Measurements from ENCODE around the gene PFDN4.

DNA sequence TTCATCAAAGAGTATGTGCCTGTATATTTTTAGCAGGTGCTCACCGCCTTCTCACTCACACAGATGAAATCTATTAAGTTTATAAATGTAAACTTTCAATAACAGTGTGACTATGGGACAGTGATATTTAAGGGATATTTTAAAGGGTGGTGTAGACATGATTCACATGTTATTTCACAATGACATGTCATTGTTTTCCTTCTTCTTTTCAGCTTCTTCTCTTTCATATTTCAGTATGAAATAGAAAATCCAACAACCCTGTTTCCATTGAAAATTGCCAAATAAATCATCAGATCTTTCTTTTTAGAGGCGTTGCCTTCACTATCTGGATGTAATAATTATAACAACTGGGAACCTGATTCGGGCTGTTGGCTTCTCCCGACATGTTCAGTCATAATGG, 54.8 kb downstream of the PFDN4 start:
- TF ChIP-seq, protein P1, sequence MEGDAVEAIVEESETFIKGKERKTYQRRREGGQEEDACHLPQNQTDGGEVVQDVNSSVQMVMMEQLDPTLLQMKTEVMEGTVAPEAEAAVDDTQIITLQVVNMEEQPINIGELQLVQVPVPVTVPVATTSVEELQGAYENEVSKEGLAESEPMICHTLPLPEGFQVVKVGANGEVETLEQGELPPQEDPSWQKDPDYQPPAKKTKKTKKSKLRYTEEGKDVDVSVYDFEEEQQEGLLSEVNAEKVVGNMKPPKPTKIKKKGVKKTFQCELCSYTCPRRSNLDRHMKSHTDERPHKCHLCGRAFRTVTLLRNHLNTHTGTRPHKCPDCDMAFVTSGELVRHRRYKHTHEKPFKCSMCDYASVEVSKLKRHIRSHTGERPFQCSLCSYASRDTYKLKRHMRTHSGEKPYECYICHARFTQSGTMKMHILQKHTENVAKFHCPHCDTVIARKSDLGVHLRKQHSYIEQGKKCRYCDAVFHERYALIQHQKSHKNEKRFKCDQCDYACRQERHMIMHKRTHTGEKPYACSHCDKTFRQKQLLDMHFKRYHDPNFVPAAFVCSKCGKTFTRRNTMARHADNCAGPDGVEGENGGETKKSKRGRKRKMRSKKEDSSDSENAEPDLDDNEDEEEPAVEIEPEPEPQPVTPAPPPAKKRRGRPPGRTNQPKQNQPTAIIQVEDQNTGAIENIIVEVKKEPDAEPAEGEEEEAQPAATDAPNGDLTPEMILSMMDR (conservative IDR thresholded peaks at IDR 0.05 in 1 of 2, IDR thresholded peaks at IDR 0.05 in 1 of 2; ENCODE audit: low read depth in 1 of 2, low read length in 2 of 2) = no peak
- no peak for TF ChIP-seq EZH2 (IDR thresholded peaks at IDR 0.05; ENCODE audit: low read length, missing control alignments)

Data from fibroblast of lung (primary cell).